Uterus (tissue), 4 donors: ENCODE data around the gene FRRS1. TPM values are rescaled to one million over a fixed set of nuclear protein-coding genes. Genes with fewer than 3 reads are reported as not detected.

Experiments
- DNase-seq, 2 donors: peaks; one replicate each; pipeline ENCODE4 v3.0.0-alpha.2; 2019 to 2020
- H3K27ac ChIP-seq, 2 donors: fragments of 200-600 bp; sonication (generic); 1 replicate in 1 of 2; 2 replicates in 1 of 2; pipeline ENCODE4 v1.5.1; 2016 to 2018
- H3K27me3 ChIP-seq, 2 donors: fragments of 200-600 bp; sonication (generic); one replicate each; pipeline ENCODE4 v1.5.1; 2018 to 2019; ENCODE audit warnings: control low read depth in 1 of 2
- H3K36me3 ChIP-seq, 2 donors: fragments of 200-600 bp; sonication (generic); one replicate each; pipeline ENCODE4 v1.5.1; 2019; ENCODE audit warnings: control low read depth in 1 of 2
- H3K4me1 ChIP-seq, 2 donors: fragments of 200-600 bp; sonication (generic); one replicate each; pipeline ENCODE4 v1.5.1; 2018 to 2019; ENCODE audit warnings: control low read depth in 1 of 2
- H3K4me3 ChIP-seq, 2 donors: fragments of 200-600 bp; sonication (generic); 1 replicate in 1 of 2; 2 replicates in 1 of 2; pipeline ENCODE4 v1.5.1; 2018 to 2019; ENCODE audit warnings: mild to moderate bottlenecking in 1 of 2
- H3K9me3 ChIP-seq, 2 donors: fragments of 200-600 bp; sonication (generic); one replicate each; pipeline ENCODE4 v1.5.1; 2019; ENCODE audit warnings: control low read depth in 1 of 2
- CTCF ChIP-seq, 4 experiments: fragments of 200-600 bp in 2 of 4; fragments of 450-650 bp in 2 of 4; sonication (generic) in 2 of 4; IDR thresholded peaks; one replicate each; pipeline ENCODE4 v1.5.1; 2016 to 2019; ENCODE audit warnings: antibody characterized with exemption in 4 of 4, mild to moderate bottlenecking in 2 of 4, moderate library complexity in 1 of 4
- POLR2A ChIP-seq, 2 donors: fragments of 450-650 bp; IDR thresholded peaks; one replicate each; pipeline ENCODE4 v1.6.1; 2016; ENCODE audit warnings: antibody characterized with exemption in 2 of 2, mild to moderate bottlenecking in 1 of 2, moderate library complexity in 1 of 2
- intact Hi-C: fragments of 100-400 bp; cut with DNase I; formaldehyde crosslinking; loops from one replicate; pipeline ENCODE4 v1.15.1; 2023; ENCODE audit warnings: low total_unique reads
- total RNA-seq, 4 donors: library from RNA; depleted of rRNA in 3 of 4; stranded (reverse); fragments of >200 nt in 3 of 4; gene quantifications; one replicate each; pipeline versions ENCODE4 v1.1.0 to v1.2.4, GENCODE V29; 2014 to 2023
- donor health status: DM: yes; HTN: yes; CAD: no.

Gene FRRS1
- total RNA-seq, 4 donors from 2014 or later = 0.51 to 28.6 (median 14.5) TPM

GRCh38 chr1:99665212-99665611 is 101.2 kb downstream of the FRRS1 start:
- Histone ChIP-seq H3K27me3 (no peaks in the 10 kb centered on the region), H3K4me3 (no peak overlapping the region), H3K36me3 (no peaks in the 10 kb centered on the region), H3K4me1 (peaks cover 0 to 15% of the 10 kb centered on the region in 2 donors), H3K9me3 (no peaks in the 10 kb centered on the region), H3K27ac (no peak overlapping the region)
- TF ChIP-seq POLR2A (IDR thresholded peaks at IDR 0.05) = no peak
- TF ChIP-seq CTCF (IDR thresholded peaks at IDR 0.05) = no peak
- intact Hi-C loops = no loop called here
- no peak for DNase-seq

- intact Hi-C loops = no loop called here
- TF ChIP-seq POLR2A (IDR thresholded peaks at IDR 0.05) (no peak), CTCF (IDR thresholded peaks at IDR 0.05) (no peak)
These were observed 102.9 kb downstream of the FRRS1 start for GRCh38 chr1:99663501-99663900.

GRCh38 chr1:99662539-99663080 is 103.8 kb downstream of the FRRS1 start:
- peak; percentile 85 to 92 for DNase-seq
- intact Hi-C loops = no loop called here
- no peak for TF ChIP-seq POLR2A (IDR thresholded peaks at IDR 0.05)
- TF ChIP-seq CTCF (IDR thresholded peaks at IDR 0.05) = no peak

More at GRCh38 chr1:99663501-99663900, 102.9 kb downstream of the FRRS1 start:
- no peak for DNase-seq
- Histone ChIP-seq H3K27me3 (no peaks in the 10 kb centered on the region), H3K4me3 (no peak overlapping the region), H3K27ac (peak overlapping the region; percentile 69 to 78), H3K4me1 (peaks cover 0 to 15% of the 10 kb centered on the region in 2 donors), H3K36me3 (no peaks in the 10 kb centered on the region), H3K9me3 (no peaks in the 10 kb centered on the region)

GRCh38 chr1:99661780-99662179 is 104.7 kb downstream of the FRRS1 start:
- Histone ChIP-seq H3K4me1 (peaks cover 0 to 15% of the 10 kb centered on the region in 2 donors), H3K27me3 (no peaks in the 10 kb centered on the region), H3K9me3 (no peaks in the 10 kb centered on the region), H3K4me3 (no peak overlapping the region), H3K36me3 (no peaks in the 10 kb centered on the region), H3K27ac (peak overlapping the region; percentile 69 to 78)
- no peak for DNase-seq
- intact Hi-C loops = no loop called here
- TF ChIP-seq POLR2A (IDR thresholded peaks at IDR 0.05) (no peak), CTCF (IDR thresholded peaks at IDR 0.05) (no peak)

More at GRCh38 chr1:99662539-99663080, 103.8 kb downstream of the FRRS1 start:
- H3K4me3 ChIP-seq = no peak overlapping the region
- H3K27ac ChIP-seq = peak overlapping the region; percentile 69 to 78
- H3K36me3 ChIP-seq = no peaks in the 10 kb centered on the region
- no peaks in the 10 kb centered on the region for H3K9me3 ChIP-seq
- peaks cover 0 to 15% of the 10 kb centered on the region in 2 donors for H3K4me1 ChIP-seq
- H3K27me3 ChIP-seq = no peaks in the 10 kb centered on the region

- Histone ChIP-seq H3K27ac (peak overlapping the region; percentile 69 to 78), H3K36me3 (no peaks in the 10 kb centered on the region), H3K4me3 (no peak overlapping the region), H3K27me3 (no peaks in the 10 kb centered on the region), H3K9me3 (no peaks in the 10 kb centered on the region), H3K4me1 (peaks cover 0 to 15% of the 10 kb centered on the region in 2 donors)
- TF ChIP-seq POLR2A (IDR thresholded peaks at IDR 0.05) = no peak
- no peak for TF ChIP-seq CTCF (IDR thresholded peaks at IDR 0.05)
- DNase-seq = no peak
- intact Hi-C loops = no loop called here
These were observed 105.9 kb downstream of the FRRS1 start for GRCh38 chr1:99660496-99660895.
